ENCODE results near the gene CABP2.

GRCh38 chr11:67530282-67530592 lies 7.0 kb upstream of the CABP2 start:
- TF ChIP-seq POLR2AphosphoS5 (IDR thresholded peaks at IDR 0.05; ENCODE audit: low read depth, low read length) (no peak), TAF1 (IDR thresholded peaks at IDR 0.05; ENCODE audit: borderline replicate concordance, insufficient read depth, low read length) (no peak)

All from PFSK-1 (cell line).